DND-41 (cell line): ENCODE results near the gene TSEN2.

Experiments used
- ATAC-seq: fragments of 200-7000 bp; cut with Tn5 transposase; 3 replicates; pipeline ENCODE4 v1.9.1; 2021; ENCODE audit warnings: low read depth; ENCODE audit not compliant: insufficient read depth
- DNase-seq: peaks from one replicate; pipeline ENCODE4 v3.0.0-alpha.2; 2020
- H2AFZ ChIP-seq: 2 replicates; pipeline ENCODE4 v1.6.0; 2012; ENCODE audit warnings: low read depth, low read length
- H3K27ac ChIP-seq: 2 replicates; pipeline ENCODE4 v1.5.1; 2012; ENCODE audit warnings: low read length, inconsistent platforms
- H3K27me3 ChIP-seq: fragments of 200-600 bp; sonication (generic); 2 replicates; pipeline ENCODE4 v1.6.0; 2012; ENCODE audit warnings: low read length, mild to moderate bottlenecking, inconsistent platforms; ENCODE audit not compliant: insufficient read depth, poor library complexity
- H3K36me3 ChIP-seq: 2 replicates; pipeline ENCODE4 v1.5.1; 2012; ENCODE audit warnings: low read length, inconsistent platforms; ENCODE audit not compliant: insufficient read depth
- H3K4me1 ChIP-seq: 2 replicates; pipeline ENCODE4 v1.5.1; 2012; ENCODE audit warnings: mild to moderate bottlenecking, low read length; ENCODE audit not compliant: insufficient read depth
- H3K4me2 ChIP-seq: 2 replicates; pipeline ENCODE4 v1.6.0; 2012; ENCODE audit warnings: mild to moderate bottlenecking, moderate library complexity, low read length, inconsistent platforms; ENCODE audit not compliant: insufficient read depth
- H3K4me3 ChIP-seq, 2 experiments: fragments of 200-600 bp in 1 of 2; shearing (Covaris generic) in 1 of 2; 2 replicates each; pipeline ENCODE4 v1.5.1; 2012 to 2016; ENCODE audit warnings: inconsistent platforms in 2 of 2, low read length in 2 of 2, mild to moderate bottlenecking in 2 of 2, low read depth in 1 of 2, moderate library complexity in 1 of 2
- H3K79me2 ChIP-seq: 2 replicates; pipeline ENCODE4 v1.6.0; 2012; ENCODE audit warnings: low read length, inconsistent platforms; ENCODE audit not compliant: insufficient read depth
- H3K9ac ChIP-seq: 2 replicates; pipeline ENCODE4 v1.6.0; 2012; ENCODE audit warnings: low read depth, mild to moderate bottlenecking, inconsistent platforms, low read length, moderate library complexity
- H3K9me3 ChIP-seq: 2 replicates; pipeline ENCODE4 v1.5.1; 2012; ENCODE audit warnings: low read length, moderate library complexity, mild to moderate bottlenecking, inconsistent platforms; ENCODE audit not compliant: insufficient read depth, severe bottlenecking
- H4K20me1 ChIP-seq: 2 replicates; pipeline ENCODE4 v1.6.0; 2012; ENCODE audit warnings: low read length; ENCODE audit not compliant: insufficient read depth
- EZH2 ChIP-seq: IDR thresholded peaks from 3 replicates; pipeline ENCODE4 v1.6.1; 2012; ENCODE audit warnings: borderline replicate concordance, low read depth, mild to moderate bottlenecking, moderate library complexity, low read length, inconsistent platforms; ENCODE audit not compliant: severe bottlenecking
- TF ChIP-seq, protein P1 (sequence below): IDR thresholded peaks from 2 replicates; pipeline ENCODE4 v1.5.1; 2012; ENCODE audit warnings: borderline replicate concordance, low read length, moderate library complexity, mild to moderate bottlenecking; ENCODE audit not compliant: poor library complexity, severe bottlenecking; ENCODE audit errors: extremely low read depth

Gene TSEN2

DNA sequence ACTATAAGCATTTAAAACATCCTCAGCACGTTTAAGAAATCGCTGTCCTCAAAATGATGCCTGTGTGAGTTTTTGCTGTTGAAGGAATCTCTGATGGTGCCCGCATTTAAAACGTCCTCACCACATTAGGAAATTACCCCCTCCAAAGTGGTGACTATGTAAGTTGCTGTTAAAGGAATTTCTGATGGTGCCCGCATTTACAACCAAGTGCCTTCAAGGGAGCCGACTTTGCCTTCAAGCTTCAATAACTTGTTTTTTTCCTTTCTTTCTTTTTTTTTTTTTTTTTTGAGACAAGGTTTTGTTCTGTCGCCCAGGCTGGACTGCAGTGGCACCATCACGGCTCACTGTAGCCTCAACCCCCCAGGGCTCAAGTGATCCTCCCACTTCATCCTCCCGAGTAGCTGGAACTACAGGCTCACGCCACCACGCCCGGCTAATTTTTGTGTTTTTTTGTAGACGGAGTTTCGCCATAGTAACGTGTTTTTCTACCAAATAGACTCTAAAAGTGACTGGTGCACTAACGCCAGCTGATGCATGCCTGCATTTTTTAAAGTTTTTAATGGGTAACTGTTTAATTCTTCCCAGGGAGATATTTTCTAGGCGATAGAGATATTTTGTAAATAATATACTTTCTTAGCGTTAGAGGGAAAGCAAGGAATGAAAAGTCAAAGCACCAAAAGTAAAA is 19.0 kb upstream of the TSEN2 start:
- TF ChIP-seq EZH2: no peak
- TF ChIP-seq, protein P1, sequence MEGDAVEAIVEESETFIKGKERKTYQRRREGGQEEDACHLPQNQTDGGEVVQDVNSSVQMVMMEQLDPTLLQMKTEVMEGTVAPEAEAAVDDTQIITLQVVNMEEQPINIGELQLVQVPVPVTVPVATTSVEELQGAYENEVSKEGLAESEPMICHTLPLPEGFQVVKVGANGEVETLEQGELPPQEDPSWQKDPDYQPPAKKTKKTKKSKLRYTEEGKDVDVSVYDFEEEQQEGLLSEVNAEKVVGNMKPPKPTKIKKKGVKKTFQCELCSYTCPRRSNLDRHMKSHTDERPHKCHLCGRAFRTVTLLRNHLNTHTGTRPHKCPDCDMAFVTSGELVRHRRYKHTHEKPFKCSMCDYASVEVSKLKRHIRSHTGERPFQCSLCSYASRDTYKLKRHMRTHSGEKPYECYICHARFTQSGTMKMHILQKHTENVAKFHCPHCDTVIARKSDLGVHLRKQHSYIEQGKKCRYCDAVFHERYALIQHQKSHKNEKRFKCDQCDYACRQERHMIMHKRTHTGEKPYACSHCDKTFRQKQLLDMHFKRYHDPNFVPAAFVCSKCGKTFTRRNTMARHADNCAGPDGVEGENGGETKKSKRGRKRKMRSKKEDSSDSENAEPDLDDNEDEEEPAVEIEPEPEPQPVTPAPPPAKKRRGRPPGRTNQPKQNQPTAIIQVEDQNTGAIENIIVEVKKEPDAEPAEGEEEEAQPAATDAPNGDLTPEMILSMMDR: no peak
- Histone ChIP-seq H3K4me2 (no peak overlapping the region), H3K9ac (no peak overlapping the region), H3K9me3 (no peaks in the 10 kb centered on the region), H3K79me2 (no peaks in the 10 kb centered on the region), H3K27ac (no peak overlapping the region), H3K4me1 (peaks cover 31% of the 10 kb centered on the region), H3K36me3 (no peaks in the 10 kb centered on the region), H2AFZ (no peak overlapping the region), H3K27me3 (no peaks in the 10 kb centered on the region), H4K20me1 (no peaks in the 10 kb centered on the region), H3K4me3 (no peak overlapping the region)
- ATAC-seq: no peak
- no peak for DNase-seq

- Histone ChIP-seq H3K36me3 (no peaks in the 10 kb centered on the region), H3K27ac (no peak overlapping the region), H3K27me3 (no peaks in the 10 kb centered on the region), H3K9me3 (no peaks in the 10 kb centered on the region), H3K79me2 (no peaks in the 10 kb centered on the region), H3K4me2 (no peak overlapping the region), H3K4me3 (no peak overlapping the region), H2AFZ (0 out of 2 replicates have a peak overlapping the region, but pooled peaks have one; percentile 7), H3K9ac (no peak overlapping the region), H3K4me1 (peaks cover 33% of the 10 kb centered on the region), H4K20me1 (no peaks in the 10 kb centered on the region)
- DNase-seq (no peak), ATAC-seq (no peak)
- TF ChIP-seq, protein P1: no peak
- no peak for TF ChIP-seq EZH2
Observed at GRCh38 chr3:12465836-12466225, 18.4 kb upstream of the TSEN2 start.

DNA sequence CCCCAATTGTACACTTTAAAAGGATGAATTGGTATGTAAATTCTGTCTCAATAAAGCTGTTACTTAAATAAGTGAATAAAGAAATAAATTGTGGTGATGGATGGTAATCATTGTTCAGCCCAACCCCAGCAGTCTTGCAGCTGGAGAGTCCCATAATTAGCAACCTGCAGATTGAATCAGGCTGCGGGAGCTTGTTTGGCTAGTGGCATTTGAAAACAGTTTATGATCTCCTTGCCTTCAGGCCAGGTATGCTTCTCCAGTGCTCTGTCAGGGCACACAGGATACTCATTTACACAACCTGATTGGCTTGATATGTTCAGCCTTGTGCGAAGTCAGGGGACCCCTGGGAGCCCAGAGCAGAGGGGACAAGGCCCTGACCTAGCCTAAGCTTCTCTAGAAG is 16.5 kb upstream of the TSEN2 start:
- Histone ChIP-seq H3K27me3 (no peaks in the 10 kb centered on the region), H3K9me3 (no peaks in the 10 kb centered on the region), H4K20me1 (no peaks in the 10 kb centered on the region), H3K9ac (no peak overlapping the region), H3K27ac (no peak overlapping the region), H2AFZ (no peak overlapping the region), H3K4me2 (no peak overlapping the region), H3K79me2 (no peaks in the 10 kb centered on the region), H3K36me3 (no peaks in the 10 kb centered on the region), H3K4me3 (no peak overlapping the region), H3K4me1 (peaks cover 29% of the 10 kb centered on the region)
- DNase-seq (no peak), ATAC-seq (no peak)
- TF ChIP-seq EZH2: no peak
- TF ChIP-seq, protein P1: no peak

- Histone ChIP-seq H3K4me1 (peaks cover 25% of the 10 kb centered on the region), H3K9ac (no peak overlapping the region), H4K20me1 (no peaks in the 10 kb centered on the region), H2AFZ (no peak overlapping the region), H3K27me3 (no peaks in the 10 kb centered on the region), H3K4me3 (no peak overlapping the region), H3K4me2 (no peak overlapping the region), H3K9me3 (no peaks in the 10 kb centered on the region), H3K79me2 (no peaks in the 10 kb centered on the region), H3K27ac (0 out of 2 replicates have a peak overlapping the region, but pooled peaks have one; percentile 19), H3K36me3 (no peaks in the 10 kb centered on the region)
- TF ChIP-seq, protein P1: no peak
- TF ChIP-seq EZH2: no peak
- ATAC-seq: no peak
- DNase-seq: no peak
Observed at GRCh38 chr3:12468276-12468675, 16.0 kb upstream of the TSEN2 start.
